Placental epithelial cell (primary cell): ENCODE data around the gene GJB2. TPM values are rescaled to one million over a fixed set of nuclear protein-coding genes. Genes with fewer than 3 reads are reported as not detected.

Experiments used
- total RNA-seq: library from RNA; depleted of rRNA; stranded (reverse); fragments of >200 nt; gene quantifications from 2 replicates; pipeline ENCODE4 v1.2.3, GENCODE V29; 2012

GJB2 gene
- total RNA-seq: not detected in 2 replicates

GRCh38 chr13:20192836-20193161 lies at the start of gene GJB2:
GJB2 (minus strand) TSS chr13:20192938; CDS start chr13:20189581, 3,357 bp downstream.

GRCh38 chr13:20231839-20232555 lies 39.3 kb upstream of the GJB2 start, which contains the start of gene GJB6:
GJB6 (minus strand) TSS chr13:20232319; CDS start chr13:20223480, 8,839 bp downstream.

GRCh38 chr13:20160306-20161274 lies 32.1 kb downstream of the GJB2 start, which contains the start of gene GJA3:
GJA3 (minus strand) TSS chr13:20161052; CDS start chr13:20143288, 17,764 bp downstream.

Other genes with a start within 250 kb of the GJB2 start
- gene ZMYM2, start 234.2 kb downstream of the GJB2 start, total RNA-seq: 60.0 and 70.3 TPM in 2 replicates
- gene GJA3, start 31.9 kb downstream of the GJB2 start, total RNA-seq: under 0.01 and 0.22 TPM in 2 replicates
- under 0.01 TPM in 1 of 2 replicates, not detected in the other for gene GJB6, start 39.4 kb upstream of the GJB2 start, total RNA-seq